Activated CD4-positive, alpha-beta T cell treated with anti-CD3 and anti-CD28 coated beads for 48 hours (primary cell): ENCODE measurements around the gene SLC22A3.
"Not testable (repeated sequence)": the region's sequence is repeated elsewhere in the genome, so short reads cannot be mapped to it uniquely, and the experiment has no call there.

Experiments used
- DNase-seq: peaks from one replicate; pipeline ENCODE4 v3.0.0-alpha.2; 2020

SLC22A3 gene

DNA sequence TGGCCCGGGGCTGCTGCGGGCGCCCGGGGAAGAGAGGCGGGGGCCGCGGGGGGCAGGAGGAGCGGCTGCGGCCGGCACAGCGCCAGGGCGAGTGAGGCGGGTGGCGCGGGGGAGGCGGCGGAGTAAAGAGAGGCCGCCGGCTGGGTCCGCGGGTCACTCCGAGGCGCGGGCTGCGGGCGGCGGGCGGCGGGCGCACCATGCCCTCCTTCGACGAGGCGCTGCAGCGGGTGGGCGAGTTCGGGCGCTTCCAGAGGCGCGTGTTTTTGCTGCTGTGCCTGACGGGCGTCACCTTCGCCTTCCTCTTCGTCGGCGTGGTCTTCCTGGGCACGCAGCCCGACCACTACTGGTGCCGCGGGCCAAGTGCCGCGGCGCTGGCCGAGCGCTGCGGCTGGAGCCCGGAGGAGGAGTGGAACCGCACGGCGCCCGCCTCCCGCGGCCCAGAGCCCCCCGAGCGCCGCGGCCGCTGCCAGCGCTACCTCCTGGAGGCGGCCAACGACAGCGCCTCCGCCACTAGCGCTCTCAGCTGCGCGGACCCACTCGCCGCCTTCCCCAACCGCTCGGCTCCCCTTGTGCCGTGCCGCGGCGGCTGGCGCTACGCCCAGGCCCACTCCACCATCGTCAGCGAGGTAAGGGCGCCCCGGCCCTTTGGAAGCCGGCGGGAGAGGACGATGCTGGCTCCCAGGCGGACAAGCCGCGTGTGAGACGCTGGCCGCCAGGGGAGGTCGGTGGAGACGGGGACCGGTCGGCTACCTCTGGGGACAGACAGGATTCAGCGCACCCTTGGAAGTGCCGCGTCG, at the start of gene SLC22A3:
SLC22A3 (plus strand) TSS at position 156 of the 797 bp plus-strand sequence; CDS start at position 198, 42 bp downstream.
- DNase-seq = peak; percentile 12

- no peak for DNase-seq
Measured at GRCh38 chr6:160299559-160299958, 48.6 kb upstream of the SLC22A3 start.

DNA sequence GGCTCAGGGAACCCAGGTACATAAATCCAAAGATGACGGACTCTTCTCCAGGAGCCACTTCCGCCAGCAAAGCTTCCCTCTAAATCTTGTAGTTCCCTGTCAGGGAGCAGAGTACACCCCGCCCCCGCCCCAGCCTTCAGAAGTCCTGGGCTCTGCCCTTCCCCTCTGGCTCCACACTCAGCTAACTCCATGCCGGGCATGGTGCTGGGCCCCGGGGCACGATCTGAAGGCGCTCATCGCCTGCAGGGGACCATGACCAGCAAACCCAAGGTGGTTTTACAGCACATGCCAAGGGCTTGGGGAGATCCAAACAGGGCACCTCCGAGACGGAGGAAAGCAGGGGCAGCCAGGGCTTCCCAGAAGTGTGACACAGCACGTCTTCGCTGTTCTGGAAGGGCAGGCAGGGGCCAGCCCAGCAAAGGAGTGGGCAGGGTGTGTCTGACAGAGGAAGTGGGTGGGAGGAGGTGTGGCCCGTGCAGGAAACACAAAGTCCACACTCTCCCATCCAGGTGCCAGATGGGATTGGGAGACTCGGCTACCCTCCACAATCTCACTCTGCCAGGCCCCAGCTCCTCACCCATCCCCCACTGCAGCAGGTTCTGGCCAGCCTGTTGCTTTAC, 48.0 kb upstream of the SLC22A3 start:
- no peak for DNase-seq

- DNase-seq = no peak
Measured at GRCh38 chr6:160301339-160301738, 46.8 kb upstream of the SLC22A3 start.

GRCh38 chr6:160302431-160303082, 45.6 kb upstream of the SLC22A3 start:
- DNase-seq = not testable (repeated sequence)

GRCh38 chr6:160303806-160304205, 44.4 kb upstream of the SLC22A3 start:
- DNase-seq = no peak

GRCh38 chr6:160305926-160306713, 42.1 kb upstream of the SLC22A3 start:
- DNase-seq = no peak

DNA sequence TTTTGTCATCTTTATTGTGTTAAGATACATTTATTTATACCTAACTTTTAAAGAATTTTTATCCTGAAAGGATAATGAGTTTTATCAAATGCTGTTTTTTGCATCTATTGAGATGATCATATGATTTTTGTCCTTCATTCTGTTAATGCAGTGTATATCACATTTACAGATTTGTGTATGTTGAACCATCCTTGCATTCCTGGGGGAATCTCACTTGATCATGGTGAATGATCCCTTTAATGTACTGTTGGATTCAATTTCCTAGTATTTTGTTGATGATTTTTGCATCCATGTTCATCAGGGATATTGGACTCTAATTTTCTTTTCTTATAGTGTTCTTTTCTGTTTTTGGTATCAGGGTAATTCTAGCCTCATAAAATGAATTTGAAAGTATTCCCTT, 38.5 kb upstream of the SLC22A3 start:
- DNase-seq = no peak

- no peak for DNase-seq
Measured at GRCh38 chr6:160312900-160313299, 35.3 kb upstream of the SLC22A3 start.

- no peak for DNase-seq
Measured at GRCh38 chr6:160315310-160315709, 32.9 kb upstream of the SLC22A3 start.

- DNase-seq = no peak
Measured at GRCh38 chr6:160316261-160316660, 31.9 kb upstream of the SLC22A3 start.

- no peak for DNase-seq
Measured at GRCh38 chr6:160319246-160319645, 28.9 kb upstream of the SLC22A3 start.

DNA sequence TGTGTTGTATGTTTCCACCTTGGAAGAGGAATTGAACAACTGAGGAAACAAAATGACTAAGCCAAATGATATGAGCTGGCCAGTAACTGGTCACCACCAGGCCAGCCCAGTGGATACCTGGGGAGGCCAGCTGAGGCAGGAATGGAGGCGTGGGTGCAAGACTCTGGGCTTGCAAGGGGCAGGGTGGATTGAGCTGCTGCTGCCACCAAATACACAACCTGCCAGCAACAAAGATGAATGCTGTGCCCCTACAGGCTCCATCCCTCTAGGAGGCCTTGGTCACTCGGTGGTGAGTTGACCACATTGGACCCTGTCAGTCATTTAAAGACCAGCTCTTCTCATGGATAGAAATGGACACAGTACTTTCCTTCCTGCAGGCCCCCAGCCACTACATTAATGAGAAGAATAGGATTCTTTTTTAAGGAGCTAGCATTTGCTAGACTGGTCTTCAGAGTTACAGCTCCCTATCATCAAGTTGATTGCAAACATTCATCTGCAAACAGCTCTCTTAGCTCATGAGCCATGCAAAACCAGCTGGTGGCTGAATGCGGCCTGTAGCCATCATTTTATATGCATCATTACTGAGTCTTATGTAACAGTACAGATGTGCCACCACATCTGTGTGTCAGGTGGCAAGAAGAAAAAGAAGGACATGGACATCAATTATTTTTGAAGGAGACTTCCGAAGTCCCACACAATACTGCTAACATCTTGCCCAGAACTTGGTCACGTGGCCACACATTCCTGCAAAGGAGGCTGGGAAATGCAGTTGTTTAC, 26.3 kb upstream of the SLC22A3 start:
- no peak for DNase-seq

DNA sequence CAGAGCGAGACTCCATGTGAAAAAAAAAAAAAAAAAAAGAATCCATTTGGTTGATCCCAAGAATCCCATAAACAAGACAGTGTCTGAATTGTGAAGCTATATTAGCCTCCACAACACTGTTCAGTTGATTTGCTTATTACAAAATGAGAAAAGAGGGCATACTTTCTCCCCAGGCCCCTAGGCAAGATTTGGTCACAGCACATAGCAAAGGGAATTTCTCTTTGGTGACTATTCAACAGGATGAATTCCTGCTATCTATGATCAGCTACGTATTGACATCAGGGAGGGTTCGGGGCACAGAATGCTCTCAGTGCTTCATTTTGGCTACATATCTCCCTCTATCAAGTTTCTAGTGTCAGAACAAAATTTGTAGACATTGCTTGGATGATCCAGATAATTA, 20.2 kb upstream of the SLC22A3 start:
- no peak for DNase-seq

DNA sequence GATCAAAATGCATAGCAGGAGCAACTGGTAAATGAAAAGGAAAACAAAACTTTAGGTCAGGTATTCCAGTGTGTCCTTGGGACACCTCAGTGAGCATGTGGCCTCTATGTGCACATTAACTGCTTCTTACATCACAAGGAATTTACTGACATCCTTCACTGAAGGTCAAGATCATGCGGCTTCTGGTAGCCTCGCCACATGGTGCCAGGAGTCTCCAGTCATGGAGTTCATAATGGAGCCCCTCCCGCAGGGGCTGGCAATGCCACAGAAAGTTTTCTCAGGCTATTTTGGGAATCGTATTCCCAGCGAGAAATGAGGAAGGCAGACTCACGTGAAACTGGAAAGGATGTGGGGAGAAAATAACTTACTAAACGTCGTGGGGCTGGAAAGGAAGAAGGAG, 19.7 kb upstream of the SLC22A3 start:
- no peak for DNase-seq

- DNase-seq = no peak
Measured at GRCh38 chr6:160329188-160329587, 19.0 kb upstream of the SLC22A3 start.

- no peak for DNase-seq
Measured at GRCh38 chr6:160330619-160331018, 17.6 kb upstream of the SLC22A3 start.

DNA sequence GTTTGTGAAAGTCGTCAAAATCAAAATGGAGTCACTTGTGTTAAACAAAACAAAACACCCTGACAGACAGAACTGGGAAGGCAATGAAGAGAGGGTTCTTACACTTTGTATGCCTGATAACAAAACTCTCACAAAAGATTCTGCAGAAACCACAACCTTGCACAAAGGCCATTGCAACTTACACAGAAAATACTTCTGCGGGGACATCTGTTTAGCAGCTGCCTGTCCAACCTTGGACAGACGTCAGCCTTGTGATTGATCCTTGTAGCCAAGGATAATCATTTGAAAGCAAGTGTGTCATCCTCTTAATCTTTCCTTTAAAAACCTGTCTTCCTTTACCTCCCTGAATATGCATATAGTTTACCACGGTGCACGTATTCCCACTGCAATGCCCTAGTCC, 17.0 kb upstream of the SLC22A3 start:
- DNase-seq = no peak

DNA sequence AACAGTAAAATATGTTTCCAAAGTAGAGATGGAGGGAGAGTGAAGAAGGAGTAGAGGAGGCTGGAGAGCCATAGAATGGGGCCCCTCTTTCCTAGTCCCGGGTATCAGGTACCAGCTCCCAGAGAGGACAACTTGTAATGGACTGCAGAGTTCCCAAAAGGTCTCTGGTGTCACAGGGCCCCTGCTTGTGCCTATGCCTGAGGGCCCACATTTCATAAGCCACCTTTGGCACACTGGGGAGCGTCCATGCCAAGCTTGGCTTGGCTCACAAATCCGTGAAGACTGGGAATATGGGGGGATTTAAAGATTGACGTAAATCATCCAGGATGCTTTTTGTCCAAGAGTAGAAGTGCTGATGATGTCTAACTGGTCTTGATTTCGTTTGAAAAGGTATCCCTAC, 16.4 kb upstream of the SLC22A3 start:
- DNase-seq = no peak

GRCh38 chr6:160333101-160333500, 15.1 kb upstream of the SLC22A3 start:
- DNase-seq = no peak

DNA sequence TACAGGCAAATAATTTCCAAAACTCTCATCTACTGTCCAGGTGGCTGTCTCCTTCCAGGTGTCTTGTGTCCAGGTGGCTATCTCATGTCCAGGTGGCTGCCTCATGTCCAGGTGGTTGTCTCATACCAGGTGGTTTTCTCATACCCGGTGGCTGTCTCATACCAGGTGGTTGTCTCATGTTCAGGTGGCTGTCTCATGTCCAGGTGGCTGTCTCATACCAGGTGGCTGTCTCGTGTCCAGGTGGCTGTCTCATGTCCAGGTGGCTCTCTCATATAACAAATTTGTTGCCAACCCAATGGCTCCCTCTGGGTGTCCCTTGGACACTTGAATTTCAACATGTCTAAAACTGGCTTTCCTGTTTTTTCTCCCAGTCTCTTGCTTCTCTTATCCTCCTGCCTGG, 14.3 kb upstream of the SLC22A3 start:
- no peak for DNase-seq

DNA sequence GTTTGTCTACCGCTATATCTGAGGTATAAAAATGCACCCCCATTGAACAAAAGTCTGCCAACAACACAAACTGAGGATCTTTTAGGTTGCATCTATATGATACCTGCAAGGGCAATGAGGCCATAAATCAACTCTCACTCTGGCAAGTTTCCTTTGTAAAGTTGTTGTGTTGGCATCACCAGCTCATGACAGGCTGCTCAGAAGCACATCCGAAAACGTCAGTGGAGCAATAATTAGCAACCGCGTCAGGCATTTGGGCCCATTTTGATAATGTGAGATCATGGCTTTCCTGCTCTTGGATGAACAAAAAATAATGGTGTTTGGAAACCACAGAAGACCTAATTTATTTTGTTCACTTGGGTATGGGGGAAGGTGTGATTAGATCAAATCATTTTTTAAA, 12.0 kb upstream of the SLC22A3 start:
- no peak for DNase-seq
